AG04450 (cell line): ENCODE data around the gene NPAS3. TPM values are rescaled to one million over a fixed set of nuclear protein-coding genes. Genes with fewer than 3 reads are reported as not detected.

Experiments
- CTCF ChIA-PET: fragments of 300-600, 350-600 bp; formaldehyde crosslinking; extraction: SDS; loops from one replicate; lab custom pipeline; 2022; ENCODE audit warnings: antibody characterized with exemption, inconsistent platforms; lab: Charles Lee
- POLR2A ChIA-PET: fragments of 350-600 bp; formaldehyde crosslinking; extraction: SDS; loops from one replicate; lab custom pipeline; 2021; ENCODE audit warnings: antibody characterized with exemption, inconsistent platforms; lab: Yijun Ruan, JAX
- DNase-seq: peaks from one replicate; pipeline ENCODE4 v3.0.0-alpha.2; 2011; ENCODE audit warnings: low read depth, low spot score
- H3K27ac ChIP-seq: one replicate; pipeline ENCODE4 v1.5.1; 2012; ENCODE audit warnings: low read depth, low read length, control low read depth
- H3K27me3 ChIP-seq: one replicate; pipeline ENCODE4 v1.6.0; 2012; ENCODE audit warnings: low read length; ENCODE audit not compliant: control insufficient read depth, insufficient read depth
- H3K4me3 ChIP-seq: 2 replicates; pipeline ENCODE4 v1.5.1; 2011; ENCODE audit warnings: mild to moderate bottlenecking, low read depth, low read length, control low read depth
- H3K9me3 ChIP-seq: 2 replicates; pipeline ENCODE4 v1.5.1; 2012; ENCODE audit warnings: low read length; ENCODE audit not compliant: control insufficient read depth, insufficient read depth
- CTCF ChIP-seq: IDR thresholded peaks from 2 replicates; pipeline ENCODE4 v1.5.1; 2011; ENCODE audit warnings: low read depth, low read length, control low read depth, inconsistent platforms
- polyA plus RNA-seq: library from polyadenylated mRNA; depleted of rRNA; stranded (reverse); fragments of >200 nt; gene quantifications from 2 replicates; pipeline ENCODE4 v1.2.3, GENCODE V29; 2011

NPAS3 gene
- polyA plus RNA-seq, 1 experiment: not detected

GRCh38 chr14:33569821-33570687, 631.4 kb downstream of the NPAS3 start:
- no peak for DNase-seq
- CTCF ChIA-PET: no interaction called here
- H3K27me3 ChIP-seq: no peaks in the 10 kb centered on the region
- no peak overlapping the region for H3K27ac ChIP-seq
- POLR2A ChIA-PET: no interaction called here
- no peak for TF ChIP-seq CTCF
- H3K4me3 ChIP-seq: no peak overlapping the region
- H3K9me3 ChIP-seq: no peaks in the 10 kb centered on the region

GRCh38 chr14:33570694-33571310, 632.1 kb downstream of the NPAS3 start:
- DNase-seq: no peak
- H3K9me3 ChIP-seq: no peaks in the 10 kb centered on the region
- no peak overlapping the region for H3K27ac ChIP-seq
- ChIA-PET CTCF (no interaction called here), POLR2A (no interaction called here)
- H3K4me3 ChIP-seq: no peak overlapping the region
- no peaks in the 10 kb centered on the region for H3K27me3 ChIP-seq
- TF ChIP-seq CTCF: no peak

GRCh38 chr14:33573301-33573880, 634.7 kb downstream of the NPAS3 start:
- no peak overlapping the region for H3K27ac ChIP-seq
- DNase-seq: no peak
- H3K4me3 ChIP-seq: no peak overlapping the region
- no peaks in the 10 kb centered on the region for H3K9me3 ChIP-seq
- TF ChIP-seq CTCF: no peak
- POLR2A ChIA-PET: no interaction called here
- H3K27me3 ChIP-seq: no peaks in the 10 kb centered on the region
- CTCF ChIA-PET: interaction anchor here (0.6 kb wide), 1 partner anchor 203 kb away, joined by 3 read pairs; no protein-coding TSS in a partner anchor

- TF ChIP-seq CTCF: no peak
- Histone ChIP-seq H3K9me3 (no peaks in the 10 kb centered on the region), H3K27me3 (no peaks in the 10 kb centered on the region), H3K27ac (no peak overlapping the region), H3K4me3 (no peak overlapping the region)
- POLR2A ChIA-PET: no interaction called here
- DNase-seq: no peak
- CTCF ChIA-PET: interaction anchor here (1.3 kb wide), 1 partner anchor 12 kb away, joined by 3 read pairs; no protein-coding TSS in a partner anchor
Observed at GRCh38 chr14:33576014-33576413, 637.3 kb downstream of the NPAS3 start.
